ENCODE data around the gene SEC16A.

SEC16A gene

GRCh38 chr9:136517012-136517743 is 34.3 kb upstream of the SEC16A start:
- no peak for DNase-seq

- no peak for DNase-seq
These were observed 33.4 kb upstream of the SEC16A start for GRCh38 chr9:136516191-136516654.

GRCh38 chr9:136515276-136515675 is 32.4 kb upstream of the SEC16A start:
- DNase-seq: no peak

GRCh38 chr9:136514022-136514714 is 31.3 kb upstream of the SEC16A start:
- no peak for DNase-seq

DNA sequence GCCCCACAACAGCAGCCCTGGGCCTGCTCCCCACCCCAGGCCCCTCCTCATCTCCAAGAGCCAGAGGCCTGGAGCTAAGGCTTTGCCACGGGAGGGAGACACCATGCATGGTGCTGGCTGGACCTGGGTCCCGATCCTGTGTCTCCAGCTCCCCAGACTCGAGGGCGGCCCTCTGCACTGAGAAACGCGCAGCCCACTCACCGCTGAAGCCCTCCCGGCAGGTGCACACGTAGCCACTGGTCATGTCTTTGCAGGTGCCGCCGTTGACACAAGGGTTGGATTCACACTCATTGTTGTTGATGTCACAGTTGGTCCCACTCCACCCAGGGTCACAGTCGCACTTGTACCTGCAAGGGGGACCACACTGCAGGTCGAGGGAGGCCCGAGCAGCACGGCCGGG is 30.4 kb upstream of the SEC16A start:
- no peak for DNase-seq

GRCh38 chr9:136512651-136513071 is 29.8 kb upstream of the SEC16A start:
- DNase-seq: peak; percentile 25 to 29

DNA sequence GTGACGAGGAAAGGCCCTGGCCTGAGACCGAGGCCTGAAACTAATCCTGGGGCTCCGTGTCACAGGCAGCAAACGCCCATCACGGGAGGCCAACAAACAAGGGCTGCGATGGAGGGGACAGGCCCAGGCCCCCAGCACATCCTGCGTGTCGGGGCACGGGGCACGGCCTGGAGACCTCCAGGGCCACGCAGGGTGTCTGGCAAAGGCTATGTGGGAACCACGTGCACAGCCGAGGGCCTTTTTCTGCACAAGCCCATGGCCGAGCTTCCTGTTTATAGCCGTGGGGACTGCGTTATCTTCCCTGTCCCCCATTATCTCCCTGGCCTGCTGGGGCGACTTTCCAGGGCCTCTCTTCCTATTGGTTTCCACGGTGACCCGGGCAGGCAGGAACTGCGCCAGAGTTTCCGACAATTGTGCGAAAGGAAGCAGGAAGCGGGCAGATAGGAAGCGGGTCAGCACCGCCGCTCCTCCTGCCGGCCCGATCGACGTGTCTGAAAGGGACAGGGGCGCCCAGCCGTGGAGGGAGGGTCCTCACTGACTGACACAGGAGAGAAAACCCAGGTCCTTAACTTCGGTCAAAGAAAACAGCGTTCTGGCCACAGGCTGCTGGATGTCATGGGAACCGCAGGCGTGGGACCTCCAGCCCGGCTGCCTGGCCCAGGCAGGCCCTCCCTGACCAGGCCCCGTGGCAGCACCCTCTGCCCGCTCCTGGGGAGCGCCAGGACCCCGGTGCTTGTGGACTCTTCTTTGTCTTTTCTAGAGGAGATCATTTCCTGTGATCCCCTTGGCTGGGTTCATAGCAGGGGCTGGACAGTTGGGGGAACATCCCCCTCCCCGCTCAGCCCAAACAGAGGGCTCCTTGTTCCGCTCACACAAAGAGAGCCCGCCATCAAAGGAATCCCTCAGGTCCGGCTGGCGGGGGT is 29.1 kb upstream of the SEC16A start:
- no peak for DNase-seq

DNA sequence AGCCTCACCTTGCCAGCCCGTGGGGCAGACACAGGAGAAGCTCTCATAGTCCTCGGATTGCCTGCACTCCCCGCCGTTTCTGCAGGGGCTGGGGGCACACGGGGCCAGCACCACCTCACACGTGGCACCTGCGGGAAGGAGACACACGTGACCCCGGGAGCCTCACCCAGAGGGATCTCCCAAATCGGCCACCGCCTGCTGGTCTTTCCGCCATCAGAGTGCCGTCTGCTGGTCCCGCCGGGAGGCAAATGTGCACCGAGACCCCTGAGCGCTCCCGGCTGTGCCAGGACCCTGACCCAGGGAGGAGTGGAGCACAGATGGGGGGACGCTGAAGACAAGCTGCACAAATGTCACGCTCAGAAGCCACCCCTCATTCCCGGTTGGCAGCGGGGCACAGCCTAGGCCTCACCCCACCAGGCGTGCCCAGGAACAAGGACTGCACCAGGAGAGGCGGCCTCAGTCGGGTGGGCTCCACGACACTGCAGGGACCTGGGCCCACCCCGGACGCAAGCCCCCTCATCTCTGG is 28.4 kb upstream of the SEC16A start:
- DNase-seq: no peak

- DNase-seq: no peak
These were observed 27.7 kb upstream of the SEC16A start for GRCh38 chr9:136510561-136510960.

DNA sequence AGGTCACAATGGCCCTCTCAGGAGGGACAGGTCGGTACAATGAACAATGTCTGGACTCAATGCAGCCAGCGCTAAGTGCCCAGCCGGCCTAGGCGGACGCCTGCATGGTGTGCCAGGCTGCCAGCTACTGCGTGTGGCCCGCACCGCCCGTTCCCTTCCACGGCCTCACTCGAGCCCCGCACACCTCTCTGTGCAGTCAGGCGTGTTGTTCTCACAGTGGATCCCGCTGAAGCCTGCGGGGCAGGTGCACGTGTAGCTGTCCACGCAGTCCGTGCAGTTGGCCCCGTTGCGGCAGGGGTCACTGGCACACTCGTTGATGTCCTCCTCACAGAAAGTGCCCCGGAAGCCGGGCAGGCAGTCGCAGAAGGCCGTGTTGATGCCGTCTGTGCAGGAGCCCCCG is 26.7 kb upstream of the SEC16A start:
- DNase-seq: no peak

DNA sequence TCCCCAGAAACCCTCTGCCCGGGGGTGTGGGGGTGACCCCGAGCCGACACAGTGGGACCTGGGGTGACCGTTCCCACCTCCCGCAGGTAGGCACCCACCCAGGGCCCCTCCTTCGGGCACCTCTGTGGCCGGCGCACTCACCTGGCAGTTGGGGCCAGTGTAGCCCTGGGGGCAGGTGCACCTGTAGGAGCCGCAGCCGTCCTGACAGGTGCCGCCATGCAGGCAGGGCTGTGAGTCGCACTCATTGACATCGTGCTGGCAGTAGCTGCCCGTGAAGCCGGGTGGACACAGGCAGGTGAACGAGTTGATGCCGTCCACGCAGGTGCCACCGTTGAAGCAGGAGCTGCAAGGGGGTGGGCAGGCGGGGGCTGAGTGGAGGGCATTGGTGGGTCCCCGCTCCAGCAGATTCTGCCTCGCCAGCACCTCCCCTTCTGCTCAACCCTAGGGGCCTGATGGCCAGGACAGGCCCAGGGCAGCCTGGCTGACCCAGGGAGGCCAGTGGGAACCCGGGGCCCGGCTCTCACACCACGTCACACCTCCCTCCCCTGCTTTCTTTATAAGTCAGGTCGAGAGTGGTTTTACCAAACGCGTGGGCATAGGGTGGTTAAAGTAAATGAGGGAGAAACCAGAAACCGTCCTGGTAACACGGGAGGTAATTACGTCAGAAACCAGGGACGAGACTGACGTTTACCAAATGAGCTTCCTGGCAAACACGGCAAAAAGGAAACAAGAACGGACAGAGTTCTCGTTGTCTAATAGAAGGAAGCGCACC is 26.1 kb upstream of the SEC16A start:
- DNase-seq: no peak

- DNase-seq: no peak
These were observed 25.1 kb upstream of the SEC16A start for GRCh38 chr9:136507992-136508375.

GRCh38 chr9:136507221-136507991 is 24.6 kb upstream of the SEC16A start:
- DNase-seq: no peak

DNA sequence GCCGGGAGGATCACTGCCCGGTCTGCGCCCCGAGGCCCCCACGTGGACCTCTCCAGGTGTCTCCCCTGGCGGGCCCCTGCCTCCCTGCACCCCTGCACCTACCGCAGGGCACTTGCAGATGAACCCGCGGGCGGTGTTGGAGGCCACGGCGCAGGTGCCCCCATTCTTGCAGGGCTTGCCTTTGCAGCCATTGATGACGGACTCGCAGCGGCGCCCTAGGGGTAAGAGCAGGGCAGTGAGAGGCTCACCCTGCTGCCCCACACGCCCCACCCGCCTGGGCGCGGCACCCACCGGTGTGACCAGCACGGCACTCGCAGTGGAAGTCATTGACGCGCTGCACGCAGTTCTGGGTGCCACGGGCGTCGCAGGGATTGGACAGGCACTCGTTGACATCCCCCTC is 23.6 kb upstream of the SEC16A start:
- DNase-seq: no peak

DNA sequence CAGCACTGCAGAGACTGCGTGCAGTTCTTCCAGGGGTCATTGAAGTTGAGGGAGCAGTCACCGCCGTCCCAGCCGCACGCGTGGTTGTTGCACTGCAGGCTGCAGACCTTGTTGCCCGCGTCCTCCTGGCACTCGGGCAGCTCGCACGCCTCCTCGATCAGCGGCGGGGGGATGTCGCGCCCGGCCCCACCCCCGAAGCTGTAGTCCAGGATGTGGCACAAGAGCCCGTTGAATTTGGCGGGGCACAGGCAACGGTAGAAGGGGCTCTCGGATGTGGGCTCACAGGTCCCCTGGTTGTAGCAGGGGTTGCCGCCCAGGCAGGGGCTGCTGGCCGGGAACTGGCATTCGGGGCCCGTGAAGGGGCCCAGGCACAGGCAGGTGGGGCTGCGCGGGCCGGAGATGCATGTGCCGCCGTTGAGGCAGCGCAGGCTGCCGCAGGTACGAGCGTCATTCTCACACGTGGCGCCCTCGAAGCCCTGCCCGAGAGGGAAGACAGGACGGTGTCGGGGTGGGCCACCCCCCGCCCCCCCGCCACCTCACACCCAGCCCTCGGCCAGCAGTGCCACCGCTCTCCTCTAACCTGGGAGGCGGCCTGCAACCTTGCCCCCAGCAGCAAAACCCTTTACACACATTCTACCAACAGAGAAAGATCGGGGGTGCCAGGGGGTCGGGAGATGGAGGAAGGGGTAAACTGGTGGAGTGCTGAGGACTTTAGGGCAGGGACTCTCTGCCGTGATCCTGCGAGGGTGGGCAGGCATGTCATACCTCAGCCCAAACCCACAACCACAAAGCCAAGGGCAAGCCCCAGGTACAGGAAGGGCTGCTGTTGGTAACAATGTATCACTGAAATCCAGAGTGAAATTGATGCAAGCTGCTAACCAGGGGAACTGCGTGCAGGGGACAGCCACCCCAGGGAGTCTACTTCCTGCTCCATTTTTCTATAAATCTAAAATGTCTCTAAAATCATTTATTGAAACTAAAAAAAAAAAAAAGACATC is 22.9 kb upstream of the SEC16A start:
- no peak for DNase-seq

GRCh38 chr9:136504512-136505348 is 21.9 kb upstream of the SEC16A start:
- DNase-seq: no peak

- DNase-seq: no peak
These were observed 20.2 kb upstream of the SEC16A start for GRCh38 chr9:136502940-136503550.

DNA sequence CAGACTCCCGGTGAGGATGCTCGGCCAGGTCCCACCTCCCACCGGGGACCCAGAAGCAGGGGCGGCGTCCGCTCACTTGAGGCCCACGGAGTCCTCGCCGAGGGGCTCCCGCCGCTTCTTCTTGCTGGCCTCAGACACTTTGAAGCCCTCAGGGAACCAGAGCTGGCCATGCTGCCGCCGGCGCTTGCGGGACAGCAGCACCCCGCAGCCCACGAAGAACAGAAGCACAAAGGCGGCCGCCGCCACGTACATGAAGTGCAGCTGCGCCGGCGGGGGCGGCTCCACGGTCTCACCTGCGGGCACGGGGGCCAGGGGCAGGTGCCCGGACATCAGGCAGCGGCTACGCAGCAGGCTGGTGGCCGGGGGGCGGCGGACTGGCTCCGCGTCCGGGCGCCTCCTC is 19.4 kb upstream of the SEC16A start:
- no peak for DNase-seq

GRCh38 chr9:136501686-136502085 is 18.8 kb upstream of the SEC16A start:
- no peak for DNase-seq
